Nephron progenitor cell (in vitro differentiated cells): ENCODE data around the gene KLF7.

ENCODE experiments used
- DNase-seq: peaks from one replicate; pipeline ENCODE4 v3.0.0; 2021
- H3K27ac Mint-ChIP-seq: 2 replicates; pipeline ENCODE4 v1.8.0; 2021; ENCODE audit warnings: mild to moderate bottlenecking, moderate library complexity, mixed read lengths
- H3K27me3 Mint-ChIP-seq: 2 replicates; pipeline ENCODE4 v1.8.0; 2021; ENCODE audit warnings: mild to moderate bottlenecking, low read depth, mixed read lengths; ENCODE audit not compliant: poor library complexity
- H3K36me3 Mint-ChIP-seq: 2 replicates; pipeline ENCODE4 v1.8.0; 2021; ENCODE audit warnings: low read depth, mixed read lengths
- H3K4me1 Mint-ChIP-seq: 2 replicates; pipeline ENCODE4 v1.8.0; 2021; ENCODE audit warnings: mixed read lengths
- H3K4me3 Mint-ChIP-seq: 2 replicates; pipeline ENCODE4 v1.8.0; 2021; ENCODE audit warnings: mild to moderate bottlenecking, moderate library complexity, mixed read lengths
- H3K9me3 Mint-ChIP-seq: 2 replicates; pipeline ENCODE4 v1.8.0; 2021; ENCODE audit warnings: mild to moderate bottlenecking, moderate library complexity, mixed read lengths
- CTCF ChIP-seq: fragments of 200-600 bp; sonication (generic); IDR thresholded peaks from 2 replicates; pipeline ENCODE4 v1.5.0; 2021; ENCODE audit warnings: antibody characterized with exemption

Gene KLF7

GRCh38 chr2:207142461-207142860, 23.3 kb downstream of the KLF7 start:
- TF ChIP-seq CTCF: no peak
- Mint-ChIP-seq H3K9me3 (no peaks in the 10 kb centered on the region), H3K4me1 (peaks cover 89% of the 10 kb centered on the region), H3K4me3 (peak overlapping the region; percentile 64), H3K27me3 (peaks cover 2% of the 10 kb centered on the region), H3K27ac (peak overlapping the region; percentile 99), H3K36me3 (peaks cover 25% of the 10 kb centered on the region)
- DNase-seq: no peak

- no peak for TF ChIP-seq CTCF
- H3K9me3 Mint-ChIP-seq: no peaks in the 10 kb centered on the region
- peaks cover 2% of the 10 kb centered on the region for H3K27me3 Mint-ChIP-seq
- H3K4me3 Mint-ChIP-seq: no peak overlapping the region
- H3K36me3 Mint-ChIP-seq: peaks cover 17% of the 10 kb centered on the region
- no peak for DNase-seq
- H3K27ac Mint-ChIP-seq: no peak overlapping the region
- peaks cover 93% of the 10 kb centered on the region for H3K4me1 Mint-ChIP-seq
These were observed 24.4 kb downstream of the KLF7 start for GRCh38 chr2:207141386-207141785.

GRCh38 chr2:207140265-207140664, 25.5 kb downstream of the KLF7 start:
- no peak overlapping the region for H3K4me3 Mint-ChIP-seq
- H3K27ac Mint-ChIP-seq: peak overlapping the region; percentile 10
- TF ChIP-seq CTCF: no peak
- peaks cover 95% of the 10 kb centered on the region for H3K4me1 Mint-ChIP-seq
- no peaks in the 10 kb centered on the region for H3K9me3 Mint-ChIP-seq
- H3K27me3 Mint-ChIP-seq: peaks cover 2% of the 10 kb centered on the region
- peaks cover 7% of the 10 kb centered on the region for H3K36me3 Mint-ChIP-seq
- DNase-seq: no peak

GRCh38 chr2:207139552-207139951, 26.2 kb downstream of the KLF7 start:
- Mint-ChIP-seq H3K4me1 (peaks cover 95% of the 10 kb centered on the region), H3K4me3 (no peak overlapping the region), H3K9me3 (no peaks in the 10 kb centered on the region), H3K27me3 (peaks cover 2% of the 10 kb centered on the region), H3K36me3 (peaks cover 7% of the 10 kb centered on the region), H3K27ac (no peak overlapping the region)
- no peak for DNase-seq
- TF ChIP-seq CTCF: no peak

GRCh38 chr2:207138627-207139297, 27.0 kb downstream of the KLF7 start:
- H3K27me3 Mint-ChIP-seq: no peaks in the 10 kb centered on the region
- TF ChIP-seq CTCF: no peak
- H3K36me3 Mint-ChIP-seq: peaks cover 7% of the 10 kb centered on the region
- no peak for DNase-seq
- peak overlapping the region; percentile 92 for H3K27ac Mint-ChIP-seq
- peaks cover 95% of the 10 kb centered on the region for H3K4me1 Mint-ChIP-seq
- H3K4me3 Mint-ChIP-seq: no peak overlapping the region
- H3K9me3 Mint-ChIP-seq: no peaks in the 10 kb centered on the region
